Measurements from ENCODE around the gene TARBP2.
"Not testable (repeated sequence)": the region's sequence is repeated elsewhere in the genome, so short reads cannot be mapped to it uniquely, and the experiment has no call there.

Gene TARBP2

GRCh38 chr12:53516758-53517455 lies 15.8 kb downstream of the TARBP2 start:
- no peak for DNase-seq

- DNase-seq, result no peak
Measured at GRCh38 chr12:53518381-53518780, 17.3 kb downstream of the TARBP2 start.

GRCh38 chr12:53523131-53523530 lies 22.0 kb downstream of the TARBP2 start:
- DNase-seq, result no peak

GRCh38 chr12:53524476-53524875 lies 23.4 kb downstream of the TARBP2 start:
- no peak for DNase-seq

GRCh38 chr12:53530061-53530460 lies 29.0 kb downstream of the TARBP2 start:
- DNase-seq, result no peak

- DNase-seq, result no peak
Measured at GRCh38 chr12:53530920-53531319, 29.8 kb downstream of the TARBP2 start.

- no peak for DNase-seq
Measured at GRCh38 chr12:53532021-53532420, 30.9 kb downstream of the TARBP2 start.

- no peak for DNase-seq
Measured at GRCh38 chr12:53532524-53533445, 31.7 kb downstream of the TARBP2 start.

GRCh38 chr12:53533471-53533870 lies 32.4 kb downstream of the TARBP2 start:
- peak; percentile 69 for DNase-seq

GRCh38 chr12:53536962-53537361 lies 35.9 kb downstream of the TARBP2 start:
- DNase-seq, result no peak

GRCh38 chr12:53538209-53538689 lies 37.2 kb downstream of the TARBP2 start:
- DNase-seq, result peak; percentile 52

GRCh38 chr12:53539526-53539925 lies 38.4 kb downstream of the TARBP2 start:
- no peak for DNase-seq

- DNase-seq, result peak; percentile 77
Measured at GRCh38 chr12:53543539-53543938, 42.5 kb downstream of the TARBP2 start.

GRCh38 chr12:53548354-53548753 lies 47.3 kb downstream of the TARBP2 start:
- not testable (repeated sequence) for DNase-seq

GRCh38 chr12:53550131-53550530 lies 49.0 kb downstream of the TARBP2 start:
- not testable (repeated sequence) for DNase-seq

GRCh38 chr12:53550595-53550994 lies 49.5 kb downstream of the TARBP2 start:
- no peak for DNase-seq

GRCh38 chr12:53551889-53552291 lies 50.8 kb downstream of the TARBP2 start:
- DNase-seq, result peak; percentile 52

- DNase-seq, result no peak
Measured at GRCh38 chr12:53552361-53553327, 51.6 kb downstream of the TARBP2 start.
